Pancreas (tissue), 10 donors: Measurements from ENCODE around the gene REG3A. TPM values are rescaled to one million over a fixed set of nuclear protein-coding genes. Genes with fewer than 3 reads are reported as not detected.

Source experiments
- ATAC-seq, 4 donors: fragments of 200-7000 bp; cut with Tn5 transposase; one replicate each; pipeline versions ENCODE4 v1.8.0 to v1.9.1; 2020; ENCODE audit warnings: mild to moderate bottlenecking in 4 of 4, moderate library complexity in 4 of 4
- DNase-seq, 6 donors: peaks; one replicate each; pipeline ENCODE4 v3.0.0-alpha.2; 2020
- FAIRE-seq: peaks from 2 replicates; lab custom pipeline; 2012; peaks lifted over from hg19 to GRCh38; lab: Jason Lieb, UNC
- H3K27ac ChIP-seq, 4 donors: fragments of 200-600 bp; sonication (generic); 1 replicate in 3 of 4; 2 replicates in 1 of 4; pipeline versions ENCODE4 v1.5.0 to v1.8.0; 2020
- H3K27me3 ChIP-seq, 4 donors: fragments of 200-600 bp; one replicate each; pipeline ENCODE4 v1.8.0; 2021
- H3K36me3 ChIP-seq, 3 donors: fragments of 200-600 bp; sonication (generic) in 1 of 3; one replicate each; pipeline versions ENCODE4 v1.5.0 to v1.8.0; 2020 to 2021
- H3K4me1 ChIP-seq, 3 donors: fragments of 200-600 bp; one replicate each; pipeline ENCODE4 v1.8.0; 2021
- H3K4me3 ChIP-seq, 4 donors: fragments of 200-600 bp; sonication (generic) in 2 of 4; one replicate each; pipeline versions ENCODE4 v1.5.0 to v1.8.0; 2020 to 2021
- H3K9me3 ChIP-seq, 4 donors: fragments of 200-600 bp; one replicate each; pipeline ENCODE4 v1.8.0; 2021
- CTCF ChIP-seq, 4 donors: fragments of 200-600 bp; sonication (generic) in 3 of 4; IDR thresholded peaks; one replicate each; pipeline versions ENCODE4 v1.5.0 to v1.8.0; 2021; ENCODE audit warnings: antibody characterized with exemption in 4 of 4
- WGBS, 2 donors: extraction: QIAGEN DNeasy Blood & Tissue Kit; methylation state at CpG; one replicate each; pipeline ENCODE4 v1.1.7; 2013; 5-methylcytosine and 5-hydroxymethylcytosine counted together
- intact Hi-C, 3 donors: fragments of 100-400 bp; cut with DNase I; formaldehyde crosslinking; loops; one replicate each; pipeline versions ENCODE4 v1.11.1 to v1.14.2; 2022
- polyA plus RNA-seq, 2 donors: library from polyadenylated mRNA; stranded (reverse); fragments of 200-250 nt; gene quantifications; one replicate each; pipeline ENCODE4 v1.2.3, GENCODE V29; 2013
- total RNA-seq, 6 donors: library from RNA; stranded (reverse); fragmentation: NEBNext Ultra II Directional in 4 of 6; extraction: Animal tissue kit (Norgen Biotek cat#: 25700) in 4 of 6; gene quantifications; one replicate each; pipeline versions ENCODE4 v1.2.1 to v1.2.4, GENCODE V29; 2021 to 2023
- donor health status: healthy with polysubstance abuse.
- donor health status: DM: no; HTN: no; CAD: no; lungs with moderate emphysema.
- donor health status: DM: no; HTN: no; CAD: no.
- donor health status: control.
- donor health status: control.
- donor health status: Bipolar disorder and iron deficiency.
- donor health status: DM: yes; HTN: yes; CAD: no.
- donor health status: DM: no; HTN: no; CAD: no.
- donor health status: DM: no; HTN: no; CAD: no.
- donor health status: DM: yes; HTN: yes; CAD: no.

Gene REG3A
- total and polyA plus RNA-seq, 8 donors, result 72.7 to 59,927 (median 1,669) TPM

DNA sequence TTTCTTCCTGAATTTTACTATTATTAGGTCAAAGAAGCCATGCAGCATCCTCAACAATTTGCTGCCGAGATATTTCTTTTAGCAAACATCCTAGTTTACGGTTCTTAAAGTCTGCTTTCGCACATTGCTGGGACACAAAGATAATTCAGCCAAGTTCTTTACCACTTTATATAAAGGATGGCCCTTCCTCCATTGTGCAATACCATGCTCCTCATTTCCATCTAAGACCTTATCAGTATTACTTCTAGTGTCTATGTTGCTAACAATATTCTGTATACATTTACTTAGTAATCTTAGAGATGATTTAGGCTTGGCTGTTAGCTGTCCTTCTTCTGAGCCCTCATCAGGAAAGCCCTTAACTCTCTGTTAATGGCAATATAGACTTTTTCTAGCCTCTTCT, 47.3 kb downstream of the REG3A start:
- DNase-seq, result no peak
- TF ChIP-seq CTCF (IDR thresholded peaks at IDR 0.05), result no peak
- H3K9me3 ChIP-seq, result no peaks in the 10 kb centered on the region
- H3K4me1 ChIP-seq, result peaks cover 8 to 26% (median 11%) of the 10 kb centered on the region in 3 donors
- no peaks in the 10 kb centered on the region for H3K27me3 ChIP-seq
- no peak overlapping the region for H3K27ac ChIP-seq
- no peak for ATAC-seq
- WGBS, 2 donors, result 96% methylated on average over 3 of the region's 3 CpGs
- FAIRE-seq, result no peak
- no peak overlapping the region for H3K4me3 ChIP-seq
- no peaks in the 10 kb centered on the region for H3K36me3 ChIP-seq
- intact Hi-C loops, result no loop called here

Other genes with a start within 250 kb of the REG3A start
- gene REG3G, start 134.1 kb downstream of the REG3A start, total RNA-seq, result 1,000 to 10,000 TPM in 4 of 6 donors, 100 to 1,000 TPM in 1, 10 to 100 TPM in 1; 46.6 to 5,387 (median 1,714) TPM
- gene REG3G, start 134.1 kb downstream of the REG3A start, polyA plus RNA-seq, result 100 to 1,000 TPM in 1 of 2 donors, 10 to 100 TPM in 1; 73.2 to 997 TPM
- over 10,000 TPM in 4 of 6 donors, 1,000 to 10,000 TPM in 2; 3,724 to 34,839 (median 13,358) TPM for gene REG1B, start 71.8 kb downstream of the REG3A start, total RNA-seq
- over 10,000 TPM in 1 of 2 donors, 1,000 to 10,000 TPM in 1; 6,505 to 20,052 TPM for gene REG1B, start 71.8 kb downstream of the REG3A start, polyA plus RNA-seq
- gene REG1A, start 39.3 kb downstream of the REG3A start, total RNA-seq, result over 10,000 TPM; 22,488 to 42,835 (median 29,951) TPM
- gene REG1A, start 39.3 kb downstream of the REG3A start, polyA plus RNA-seq, result over 10,000 TPM; 18,817 to 70,084 TPM